ENCODE data around the gene SLX1A.

DNA sequence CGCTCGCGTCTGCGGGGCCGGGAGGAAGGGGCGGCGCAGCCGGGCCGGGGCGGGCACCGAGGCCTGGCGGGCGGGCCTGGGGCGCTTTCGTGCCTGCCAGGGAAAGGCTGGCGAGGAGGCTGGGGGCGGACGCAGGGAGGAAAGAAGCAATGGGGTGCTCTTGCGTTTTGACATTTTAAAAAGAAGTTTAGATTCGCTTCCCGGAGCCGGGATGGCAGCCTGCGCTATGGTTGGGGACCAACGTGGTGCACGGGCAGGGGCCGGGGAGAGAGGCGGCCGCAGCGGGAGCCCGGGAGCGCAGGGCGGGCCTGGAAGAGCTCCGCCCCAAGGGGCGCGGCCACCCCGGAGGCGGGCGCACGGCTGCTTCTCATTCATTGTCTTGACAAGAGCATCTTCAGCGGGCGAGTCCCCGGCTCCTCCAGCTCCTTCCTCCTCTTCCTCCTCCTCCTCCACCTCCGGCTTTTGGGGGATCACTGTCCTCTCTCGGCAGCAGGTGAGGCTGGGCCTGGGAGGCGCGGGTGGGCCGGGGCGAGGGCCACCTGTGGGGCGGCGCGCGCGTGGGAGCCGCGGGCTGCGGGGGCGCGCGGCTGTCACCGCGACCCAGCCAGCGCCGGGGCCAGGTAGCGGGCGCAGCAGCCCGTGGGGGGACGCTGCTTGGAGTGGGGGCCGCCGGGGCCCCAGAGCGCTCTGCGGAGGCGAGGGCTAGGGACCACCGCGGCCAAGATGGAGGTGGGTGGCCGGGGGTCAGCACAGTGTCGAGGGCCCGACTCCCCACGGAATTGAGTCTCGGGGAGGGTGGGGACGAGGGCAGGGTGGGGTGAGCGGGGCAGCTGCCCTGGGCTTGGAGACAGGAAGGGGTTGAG is 10.2 kb upstream of the SLX1A start, which contains the start of gene CORO1A:
- TF ChIP-seq POLR2A (IDR thresholded peaks at IDR 0.05), result peak; percentile 9 to 23
- TF ChIP-seq, protein P1, sequence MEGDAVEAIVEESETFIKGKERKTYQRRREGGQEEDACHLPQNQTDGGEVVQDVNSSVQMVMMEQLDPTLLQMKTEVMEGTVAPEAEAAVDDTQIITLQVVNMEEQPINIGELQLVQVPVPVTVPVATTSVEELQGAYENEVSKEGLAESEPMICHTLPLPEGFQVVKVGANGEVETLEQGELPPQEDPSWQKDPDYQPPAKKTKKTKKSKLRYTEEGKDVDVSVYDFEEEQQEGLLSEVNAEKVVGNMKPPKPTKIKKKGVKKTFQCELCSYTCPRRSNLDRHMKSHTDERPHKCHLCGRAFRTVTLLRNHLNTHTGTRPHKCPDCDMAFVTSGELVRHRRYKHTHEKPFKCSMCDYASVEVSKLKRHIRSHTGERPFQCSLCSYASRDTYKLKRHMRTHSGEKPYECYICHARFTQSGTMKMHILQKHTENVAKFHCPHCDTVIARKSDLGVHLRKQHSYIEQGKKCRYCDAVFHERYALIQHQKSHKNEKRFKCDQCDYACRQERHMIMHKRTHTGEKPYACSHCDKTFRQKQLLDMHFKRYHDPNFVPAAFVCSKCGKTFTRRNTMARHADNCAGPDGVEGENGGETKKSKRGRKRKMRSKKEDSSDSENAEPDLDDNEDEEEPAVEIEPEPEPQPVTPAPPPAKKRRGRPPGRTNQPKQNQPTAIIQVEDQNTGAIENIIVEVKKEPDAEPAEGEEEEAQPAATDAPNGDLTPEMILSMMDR (IDR thresholded peaks at IDR 0.05 in 4 of 5, conservative IDR thresholded peaks at IDR 0.05 in 1 of 5), result no peak

Data from gastrocnemius medialis (tissue), 4 donors.